CD4-positive, alpha-beta T cell (primary cell): Measurements from ENCODE around the gene GPR27. TPM values are rescaled to one million over a fixed set of nuclear protein-coding genes. Genes with fewer than 3 reads are reported as not detected.

Experiments used
- ATAC-seq: fragments of 200-7000 bp; cut with Tn5 transposase; one replicate; pipeline ENCODE4 v1.10.0; 2022; ENCODE audit warnings: mild to moderate bottlenecking; ENCODE audit not compliant: poor library complexity
- CTCF ChIA-PET: fragments of 350-600 bp; sonication (Branson Sonifier 250); formaldehyde crosslinking; loops from one replicate; lab custom pipeline; 2021; ENCODE audit warnings: antibody characterized with exemption, inconsistent platforms; lab: Charles Lee
- POLR2A ChIA-PET: fragments of 350-600 bp; sonication (Branson Sonifier 250); formaldehyde crosslinking; loops from one replicate; lab custom pipeline; 2021; ENCODE audit warnings: antibody characterized with exemption, inconsistent platforms; lab: Charles Lee
- DNase-seq, 14 experiments: peaks; one replicate each; pipeline ENCODE4 v3.0.0-alpha.2; 2013 to 2020; ENCODE audit warnings: mixed read lengths in 2 of 14
- H3K27ac ChIP-seq, 2 donors: one replicate each; pipeline versions ENCODE4 v1.5.1 to v1.7.0; 2013; ENCODE audit warnings: low read length in 2 of 2, low read depth in 1 of 2, mild to moderate bottlenecking in 1 of 2
- H3K27me3 ChIP-seq, 2 experiments: 1 replicate in 1 of 2; 2 replicates in 1 of 2; pipeline versions ENCODE4 v1.6.1 to v1.7.0; 2013; ENCODE audit warnings: low read length in 2 of 2, control low read depth in 1 of 2, mild to moderate bottlenecking in 1 of 2, moderate library complexity in 1 of 2; ENCODE audit not compliant: insufficient read depth in 2 of 2, control insufficient read depth in 1 of 2
- H3K36me3 ChIP-seq: one replicate; pipeline ENCODE4 v1.6.1; 2013; ENCODE audit warnings: low read length, control low read depth; ENCODE audit not compliant: insufficient read depth
- H3K4me1 ChIP-seq: one replicate; pipeline ENCODE4 v1.6.1; 2013; ENCODE audit warnings: low read length, control low read depth; ENCODE audit not compliant: insufficient read depth
- H3K4me3 ChIP-seq: one replicate; pipeline ENCODE4 v1.5.1; 2013; ENCODE audit warnings: mild to moderate bottlenecking, low read length, moderate library complexity
- H3K9me3 ChIP-seq, 2 experiments: 1 replicate in 1 of 2; 2 replicates in 1 of 2; pipeline versions ENCODE4 v1.6.1 to v1.7.0; 2013; ENCODE audit warnings: low read length in 2 of 2, mild to moderate bottlenecking in 2 of 2, control low read depth in 1 of 2, moderate library complexity in 1 of 2; ENCODE audit not compliant: control insufficient read depth in 1 of 2, insufficient read depth in 1 of 2
- H3K27ac Mint-ChIP-seq: one replicate; pipeline ENCODE4 v1.8.0; 2020; ENCODE audit warnings: mixed read lengths
- H3K27me3 Mint-ChIP-seq: one replicate; pipeline ENCODE4 v1.8.0; 2021; ENCODE audit warnings: mixed read lengths
- H3K36me3 Mint-ChIP-seq: one replicate; pipeline ENCODE4 v1.8.0; 2021; ENCODE audit warnings: low read depth, mixed read lengths
- H3K4me1 Mint-ChIP-seq: one replicate; pipeline ENCODE4 v1.8.0; 2021; ENCODE audit warnings: low read depth, mixed read lengths
- H3K4me3 Mint-ChIP-seq: one replicate; pipeline ENCODE4 v1.8.0; 2020; ENCODE audit warnings: mild to moderate bottlenecking, mixed read lengths
- H3K9me3 Mint-ChIP-seq: one replicate; pipeline ENCODE4 v1.8.0; 2020; ENCODE audit warnings: mixed read lengths
- intact Hi-C, 2 experiments: fragments of 100-400 bp; cut with DNase I in 1 of 2; cut with micrococcal nuclease in 1 of 2; formaldehyde crosslinking; loops; one replicate each; pipeline versions ENCODE4 v1.15.1 to v1.9.0; 2023 to 2025; cut with DNase I, micrococcal nuclease
- total RNA-seq, 174 experiments: library from RNA in 2 of 174; stranded (reverse) in 2 of 174; gene quantifications; one replicate each; pipeline ENCODE4 v1.2.3 and lab custom pipeline; 2021 to 2026
- TF ChIP-seq, protein P1 (sequence below): fragments of 200-600 bp; IDR thresholded peaks from one replicate; pipeline ENCODE4 v1.8.0; 2022; ENCODE audit warnings: antibody characterized with exemption, mild to moderate bottlenecking

GPR27 gene
- total RNA-seq, 2 experiments from 2014 or later, result 0.84 to 1.1 TPM

GRCh38 chr3:71709908-71710511 lies 43.6 kb upstream of the GPR27 start:
- no peak overlapping the region for H3K4me3 Mint-ChIP-seq
- no peak overlapping the region for H3K4me3 ChIP-seq
- intact Hi-C loops, result loop anchor here (5.0 to 10.0 kb wide), 8 partner anchors 42 to 1285 kb away; partner anchors contain the start of genes FOXP1 (in 1 of the 2), GPR27 (in 1 of the 2) and PPP4R2 (in 1 of the 2)
- no peaks in the 10 kb centered on the region for H3K27me3 ChIP-seq
- peaks cover 50% of the 10 kb centered on the region for H3K36me3 ChIP-seq
- H3K4me1 ChIP-seq, result peaks cover 53% of the 10 kb centered on the region
- no peaks in the 10 kb centered on the region for H3K9me3 Mint-ChIP-seq
- ChIA-PET CTCF (interaction anchor here (1.0 to 2.5 kb wide), 2 partner anchors 14 to 149 kb away, joined by 3 to 10 read pairs; no protein-coding TSS in a partner anchor), POLR2A (interaction anchor here (3.3 kb wide), 1 partner anchor 13 kb away, joined by 24 read pairs; the partner anchor contains the start of gene EIF4E3)
- TF ChIP-seq, protein P1, sequence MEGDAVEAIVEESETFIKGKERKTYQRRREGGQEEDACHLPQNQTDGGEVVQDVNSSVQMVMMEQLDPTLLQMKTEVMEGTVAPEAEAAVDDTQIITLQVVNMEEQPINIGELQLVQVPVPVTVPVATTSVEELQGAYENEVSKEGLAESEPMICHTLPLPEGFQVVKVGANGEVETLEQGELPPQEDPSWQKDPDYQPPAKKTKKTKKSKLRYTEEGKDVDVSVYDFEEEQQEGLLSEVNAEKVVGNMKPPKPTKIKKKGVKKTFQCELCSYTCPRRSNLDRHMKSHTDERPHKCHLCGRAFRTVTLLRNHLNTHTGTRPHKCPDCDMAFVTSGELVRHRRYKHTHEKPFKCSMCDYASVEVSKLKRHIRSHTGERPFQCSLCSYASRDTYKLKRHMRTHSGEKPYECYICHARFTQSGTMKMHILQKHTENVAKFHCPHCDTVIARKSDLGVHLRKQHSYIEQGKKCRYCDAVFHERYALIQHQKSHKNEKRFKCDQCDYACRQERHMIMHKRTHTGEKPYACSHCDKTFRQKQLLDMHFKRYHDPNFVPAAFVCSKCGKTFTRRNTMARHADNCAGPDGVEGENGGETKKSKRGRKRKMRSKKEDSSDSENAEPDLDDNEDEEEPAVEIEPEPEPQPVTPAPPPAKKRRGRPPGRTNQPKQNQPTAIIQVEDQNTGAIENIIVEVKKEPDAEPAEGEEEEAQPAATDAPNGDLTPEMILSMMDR, result no peak
- peaks cover 93% of the 10 kb centered on the region for H3K4me1 Mint-ChIP-seq
- no peaks in the 10 kb centered on the region for H3K9me3 ChIP-seq
- peaks cover 71% of the 10 kb centered on the region for H3K36me3 Mint-ChIP-seq
- no peaks in the 10 kb centered on the region for H3K27me3 Mint-ChIP-seq
- H3K27ac ChIP-seq, result no peak overlapping the region
- DNase-seq (peak in 2 of 14 experiments; percentile 26 to 38), ATAC-seq (peak; percentile 58)
- H3K27ac Mint-ChIP-seq, result peak overlapping the region; percentile 80

DNA sequence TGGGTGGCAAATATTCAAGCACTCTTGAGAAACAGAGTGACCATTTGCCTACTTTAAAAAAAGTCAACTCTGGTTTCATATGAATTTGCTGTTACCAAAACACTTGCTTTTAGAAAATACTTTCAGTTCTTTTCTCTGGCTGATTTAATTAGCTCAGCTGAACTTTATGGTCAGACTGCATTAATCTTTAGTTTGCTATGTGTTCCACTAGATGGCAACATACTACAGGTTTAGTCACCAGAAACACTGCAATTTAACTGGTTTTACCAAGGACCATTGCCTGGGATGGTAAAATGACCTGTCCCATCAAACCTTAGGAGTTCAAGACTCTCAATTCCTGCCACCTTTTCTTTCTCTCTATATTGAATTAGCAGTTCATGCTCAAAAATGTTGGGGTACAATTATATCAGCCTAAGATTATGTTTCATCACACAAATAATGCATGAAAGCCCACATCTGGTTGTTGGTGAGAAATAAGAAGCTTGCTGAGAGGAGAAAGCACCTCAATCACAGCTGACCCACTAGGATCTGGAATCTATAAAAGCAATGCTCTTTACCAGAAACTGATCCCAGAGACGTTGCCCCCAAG lies 42.7 kb upstream of the GPR27 start:
- ChIA-PET POLR2A (interaction anchor here (0.7 to 3.3 kb wide), 4 partner anchors 12 to 147 kb away, joined by 3 to 24 read pairs (median 5); partner anchors contain the start of gene EIF4E3), CTCF (interaction anchor here (0.8 to 2.5 kb wide), 8 partner anchors 9 to 148 kb away, joined by 3 to 17 read pairs (median 4); no protein-coding TSS in a partner anchor)
- H3K36me3 ChIP-seq, result peaks cover 43% of the 10 kb centered on the region
- no peaks in the 10 kb centered on the region for H3K9me3 Mint-ChIP-seq
- DNase-seq (peak in 3 of 14 experiments; percentile 68 to 72 (median 71)), ATAC-seq (peak; percentile 58)
- peaks cover 64% of the 10 kb centered on the region for H3K36me3 Mint-ChIP-seq
- H3K4me3 ChIP-seq, result no peak overlapping the region
- peak overlapping the region; percentile 80 for H3K27ac Mint-ChIP-seq
- no peaks in the 10 kb centered on the region for H3K9me3 ChIP-seq
- H3K27ac ChIP-seq, result no peak overlapping the region
- H3K4me3 Mint-ChIP-seq, result peak overlapping the region; percentile 26
- TF ChIP-seq, protein P1, result peak; percentile 86
- H3K27me3 ChIP-seq, result no peaks in the 10 kb centered on the region
- H3K4me1 ChIP-seq, result peaks cover 50% of the 10 kb centered on the region
- peaks cover 92% of the 10 kb centered on the region for H3K4me1 Mint-ChIP-seq
- intact Hi-C loops, result loop anchor here (1.0 to 10.0 kb wide), 11 partner anchors 12 to 1284 kb away; partner anchors contain the start of genes GPR27 (in 1 of the 2) and PPP4R2 (in 1 of the 2)
- H3K27me3 Mint-ChIP-seq, result no peaks in the 10 kb centered on the region

DNA sequence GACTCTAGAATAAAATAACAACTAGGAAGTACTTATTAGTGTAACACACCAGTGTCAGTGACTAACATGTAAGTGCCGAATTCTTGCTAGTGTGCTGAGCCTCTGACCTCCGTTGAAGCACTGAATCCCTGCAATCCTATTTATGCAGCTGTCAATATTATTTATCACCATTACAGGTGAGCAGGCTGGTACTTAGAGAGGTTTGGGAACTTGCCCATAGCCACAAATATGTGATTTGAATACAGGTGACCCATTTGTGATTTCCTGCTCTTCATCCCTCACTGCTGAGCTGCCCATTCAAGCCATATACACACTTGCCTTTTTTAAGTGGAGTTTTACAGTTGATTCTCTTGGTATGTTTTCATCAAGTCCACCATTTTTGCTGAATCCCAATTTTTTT lies 40.6 kb upstream of the GPR27 start:
- Histone ChIP-seq H3K4me3 (no peak overlapping the region), H3K4me1 (peaks cover 61% of the 10 kb centered on the region), H3K36me3 (peaks cover 29% of the 10 kb centered on the region), H3K9me3 (no peaks in the 10 kb centered on the region), H3K27ac (no peak overlapping the region), H3K27me3 (no peaks in the 10 kb centered on the region)
- Mint-ChIP-seq H3K27ac (peak overlapping the region; percentile 72), H3K4me3 (peak overlapping the region; percentile 1), H3K36me3 (peaks cover 49% of the 10 kb centered on the region), H3K4me1 (peaks cover 94% of the 10 kb centered on the region), H3K9me3 (no peaks in the 10 kb centered on the region), H3K27me3 (no peaks in the 10 kb centered on the region)
- ChIA-PET POLR2A (no interaction called here), CTCF (interaction anchor here (0.6 to 0.9 kb wide), 2 partner anchors 16 to 1110 kb away, joined by 3 to 4 read pairs; no protein-coding TSS in a partner anchor)
- no peak for DNase-seq
- intact Hi-C loops, result loop anchor here (2.0 to 10.0 kb wide), 8 partner anchors 16 to 1282 kb away; partner anchors contain the start of genes GPR27 (in 1 of the 2) and PPP4R2 (in 1 of the 2)
- TF ChIP-seq, protein P1, result no peak
- no peak for ATAC-seq
